Rectal smooth muscle tissue (tissue), 1 donor: ENCODE results near the gene ARL13B.
A peak's percentile ranks its signal among the peaks of the same experiment; 100 is the strongest.
"Not testable (repeated sequence)": the region's sequence is repeated elsewhere in the genome, so short reads cannot be mapped to it uniquely, and the experiment has no call there.

Experiments used
- H3K27ac ChIP-seq: one replicate; pipeline ENCODE4 v1.7.0; 2013; ENCODE audit warnings: low read depth, low read length, inconsistent platforms
- H3K27me3 ChIP-seq: one replicate; pipeline ENCODE4 v1.7.0; 2013; ENCODE audit warnings: low read length; ENCODE audit not compliant: control insufficient read depth, insufficient read depth
- H3K36me3 ChIP-seq: one replicate; pipeline ENCODE4 v1.7.0; 2013; ENCODE audit warnings: low read length; ENCODE audit not compliant: control insufficient read depth, insufficient read depth
- H3K4me1 ChIP-seq: one replicate; pipeline ENCODE4 v1.7.0; 2013; ENCODE audit warnings: low read length; ENCODE audit not compliant: control insufficient read depth, insufficient read depth
- H3K4me3 ChIP-seq: one replicate; pipeline ENCODE4 v1.7.0; 2013; ENCODE audit warnings: low read length
- H3K9ac ChIP-seq: one replicate; pipeline ENCODE4 v1.7.0; 2013; ENCODE audit warnings: low read length

ARL13B gene

DNA sequence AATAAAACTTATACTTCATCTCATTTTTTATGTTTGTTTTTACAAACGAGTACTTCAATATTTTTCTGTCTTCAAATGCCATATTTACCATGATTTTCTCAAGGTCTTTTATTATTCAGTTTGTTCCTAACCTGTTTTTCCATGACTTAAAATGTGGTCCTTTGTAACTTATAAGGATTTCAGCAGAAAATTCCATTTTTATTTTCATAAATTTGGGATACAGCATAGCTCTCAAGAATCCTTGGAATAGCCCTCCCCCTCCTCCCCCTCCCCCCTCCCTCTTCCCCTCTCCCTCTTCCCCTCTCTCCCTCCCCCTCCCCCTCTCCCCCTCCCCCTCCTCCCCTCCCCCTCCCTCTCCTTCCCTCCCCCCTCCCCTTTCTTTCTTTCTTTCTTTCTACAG is 63.3 kb downstream of the ARL13B start:
- Histone ChIP-seq H3K4me3 (no peak overlapping the region), H3K36me3 (no peaks in the 10 kb centered on the region), H3K4me1 (no peaks in the 10 kb centered on the region), H3K27me3 (no peaks in the 10 kb centered on the region), H3K27ac (no peak overlapping the region), H3K9ac (no peak overlapping the region)

DNA sequence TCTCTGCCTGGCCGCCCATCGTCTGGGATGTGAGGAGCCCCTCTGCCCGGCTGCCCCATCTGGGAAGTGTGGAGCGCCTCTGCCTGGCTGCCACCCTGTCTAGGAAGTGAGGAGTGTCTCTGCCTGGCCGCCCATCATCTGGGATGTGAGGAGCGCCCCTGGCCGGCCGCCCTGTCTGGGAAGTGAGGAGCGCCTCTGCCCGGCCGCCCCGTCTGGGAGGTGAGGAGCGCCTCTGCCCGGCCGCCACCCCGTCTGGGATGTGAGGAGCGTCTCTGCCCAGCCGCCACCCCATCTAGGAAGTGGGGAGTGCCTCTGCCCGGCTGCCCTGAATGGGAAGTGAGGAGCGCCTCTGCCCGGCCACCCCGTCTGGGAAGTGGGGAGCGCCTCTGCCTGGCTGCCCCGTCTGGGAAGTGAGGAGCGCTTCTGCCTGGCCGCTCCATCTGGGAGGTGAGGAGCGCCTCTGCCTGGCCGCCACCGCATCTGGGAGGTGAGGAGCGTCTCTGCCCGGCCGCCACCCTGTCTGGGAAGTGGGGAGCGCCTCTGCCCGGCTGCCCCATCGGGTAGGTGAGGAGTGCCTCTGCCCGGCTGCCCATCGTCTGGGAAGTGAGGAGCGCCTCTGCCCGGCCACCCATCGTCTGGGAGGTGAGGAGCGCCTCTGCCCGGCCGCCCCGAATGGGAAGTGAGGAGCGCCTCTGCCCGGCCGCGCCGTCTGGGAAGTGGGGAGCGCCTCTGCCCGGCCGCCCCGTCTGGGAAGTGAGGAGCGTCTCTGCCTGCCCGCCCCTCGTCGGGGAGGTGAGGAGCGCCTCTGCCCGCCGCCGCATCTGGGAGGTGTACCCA is 64.4 kb downstream of the ARL13B start:
- H3K4me3 ChIP-seq, H3K9ac ChIP-seq, H3K4me1 ChIP-seq, H3K27ac ChIP-seq, H3K36me3 ChIP-seq, H3K27me3 ChIP-seq: not testable (repeated sequence)

DNA sequence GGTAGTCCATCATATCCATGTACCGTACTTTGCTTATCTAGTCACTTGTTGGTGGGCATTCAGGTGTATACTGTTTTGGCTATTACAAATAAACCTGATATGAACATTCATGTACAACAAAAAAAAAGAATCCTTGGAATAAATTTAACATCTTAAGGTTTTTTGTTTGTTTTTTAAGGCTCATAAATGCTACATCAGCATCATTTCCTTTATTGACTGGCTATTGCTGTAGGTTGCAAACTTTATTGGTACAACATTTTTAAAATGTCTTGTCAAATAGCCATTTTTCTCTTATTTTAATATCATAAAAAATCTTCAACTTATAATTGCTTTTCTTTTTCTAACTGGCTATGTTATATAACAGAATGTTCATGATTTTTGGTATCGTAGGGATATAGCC is 66.6 kb downstream of the ARL13B start:
- Histone ChIP-seq H3K9ac (no peak overlapping the region), H3K36me3 (no peaks in the 10 kb centered on the region), H3K4me1 (no peaks in the 10 kb centered on the region), H3K4me3 (no peak overlapping the region), H3K27ac (no peak overlapping the region), H3K27me3 (no peaks in the 10 kb centered on the region)

DNA sequence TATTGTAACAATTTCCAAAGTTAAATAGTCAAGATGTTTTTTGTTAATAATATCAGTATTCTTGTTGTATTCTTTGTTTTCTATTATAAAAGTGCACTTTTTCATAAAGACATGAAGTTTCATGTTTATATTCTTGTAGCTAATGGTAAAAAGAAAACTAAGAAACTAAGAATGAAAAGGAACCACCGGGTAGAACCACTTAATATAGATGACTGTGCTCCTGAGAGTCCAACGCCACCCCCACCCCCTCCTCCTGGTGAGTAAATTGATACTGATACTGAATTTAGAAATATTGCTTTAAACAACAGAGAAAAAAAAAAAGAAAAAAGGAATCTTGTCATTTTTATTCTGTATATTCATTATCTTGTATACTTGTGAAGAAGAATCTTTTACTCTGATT is 69.3 kb downstream of the ARL13B start:
- no peak overlapping the region for H3K9ac ChIP-seq
- H3K36me3 ChIP-seq = no peaks in the 10 kb centered on the region
- H3K27me3 ChIP-seq = no peaks in the 10 kb centered on the region
- no peaks in the 10 kb centered on the region for H3K4me1 ChIP-seq
- H3K4me3 ChIP-seq = no peak overlapping the region
- no peak overlapping the region for H3K27ac ChIP-seq

DNA sequence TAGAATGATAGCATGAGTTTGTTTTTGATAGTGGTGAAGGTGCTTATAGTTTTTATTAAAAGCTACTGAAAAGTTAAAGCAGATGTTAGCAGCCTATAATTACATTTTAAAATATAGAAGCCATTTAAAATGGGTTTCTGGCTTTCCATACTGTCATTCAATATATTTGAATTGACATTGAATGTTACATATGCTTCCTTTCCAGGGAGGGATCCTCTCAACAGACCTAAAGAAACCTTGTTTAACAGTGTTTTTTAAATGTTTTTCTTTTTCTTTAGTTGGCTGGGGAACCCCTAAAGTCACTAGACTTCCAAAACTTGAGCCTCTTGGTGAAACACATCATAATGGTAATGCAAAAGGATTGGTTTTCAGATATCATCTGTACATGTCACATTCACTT is 70.6 kb downstream of the ARL13B start:
- Histone ChIP-seq H3K27ac (no peak overlapping the region), H3K9ac (no peak overlapping the region), H3K36me3 (no peaks in the 10 kb centered on the region), H3K4me1 (no peaks in the 10 kb centered on the region), H3K27me3 (no peaks in the 10 kb centered on the region), H3K4me3 (no peak overlapping the region)

DNA sequence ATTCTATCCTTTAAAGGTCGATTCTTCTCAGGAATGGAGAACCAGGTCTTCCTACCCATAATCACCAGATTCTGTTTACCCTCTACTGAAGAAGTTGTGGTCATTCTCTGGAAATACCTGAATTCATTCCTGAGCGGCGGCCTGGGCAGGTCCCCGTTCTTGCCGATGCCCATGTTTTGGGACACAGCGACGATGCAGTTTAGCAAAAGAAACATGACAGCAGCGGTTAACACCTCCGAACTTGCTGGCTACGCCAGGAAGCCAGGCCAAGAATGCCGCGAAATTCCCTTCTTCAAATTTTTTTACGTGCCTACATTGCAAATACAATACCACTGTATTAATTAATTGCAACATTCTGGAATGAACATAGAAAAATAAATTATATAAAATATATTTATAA is 81.3 kb downstream of the ARL13B start:
- Histone ChIP-seq H3K4me1 (peaks cover 3% of the 10 kb centered on the region), H3K4me3 (no peak overlapping the region), H3K36me3 (no peaks in the 10 kb centered on the region), H3K27me3 (no peaks in the 10 kb centered on the region), H3K27ac (no peak overlapping the region), H3K9ac (no peak overlapping the region)

DNA sequence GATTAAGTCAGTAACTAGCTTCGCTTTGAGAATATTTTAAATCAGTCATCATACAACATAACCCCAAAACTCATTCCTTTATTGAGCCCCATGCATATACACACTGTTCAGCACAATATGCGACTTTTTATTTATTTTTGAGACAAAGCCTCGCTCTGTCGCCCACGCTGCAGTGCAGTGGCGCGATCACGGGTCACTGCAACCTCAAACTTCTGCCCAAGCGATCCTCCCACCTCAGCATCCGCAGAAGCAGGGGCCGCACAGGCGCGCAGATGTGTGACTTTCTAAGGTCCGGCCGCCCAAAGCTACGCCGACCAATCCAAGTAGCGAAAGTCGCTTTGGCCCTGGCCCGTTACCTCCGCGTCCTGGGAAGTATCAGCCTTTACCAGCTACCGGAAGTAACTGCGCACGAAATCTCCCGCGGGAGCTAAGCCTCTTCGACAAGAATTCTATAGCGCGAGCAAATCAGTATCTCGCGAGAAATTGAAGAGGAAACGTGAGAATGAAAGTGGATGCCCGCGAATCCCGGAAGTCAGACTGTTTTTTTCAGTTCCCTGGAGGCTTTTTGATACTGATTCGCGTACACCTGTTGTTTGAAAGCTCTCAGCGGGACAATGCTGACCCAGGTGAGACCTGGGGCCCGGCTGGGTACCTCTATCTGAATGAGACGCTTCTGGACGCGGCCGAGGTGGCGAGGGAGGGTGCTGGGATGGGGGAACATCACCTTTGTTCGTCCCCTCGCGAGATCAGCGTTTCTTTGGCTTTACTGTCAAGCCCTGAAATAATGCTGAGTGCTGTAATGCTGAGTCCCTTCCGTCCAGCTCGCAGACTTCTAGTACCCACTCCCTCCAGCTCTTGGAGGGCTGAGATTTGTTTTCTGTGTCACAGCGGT is 82.8 kb downstream of the ARL13B start, which contains the start of the genes DHFR2 and NSUN3:
DHFR2 (minus strand) TSS at position 404 of the 892 bp plus-strand sequence. CDS start 1,405 bp downstream, outside the sequence.
NSUN3 (plus strand) TSS at position 549 of the 892 bp plus-strand sequence; CDS start at position 615, 66 bp downstream.
- Histone ChIP-seq H3K27me3 (no peaks in the 10 kb centered on the region), H3K4me1 (peaks cover 3% of the 10 kb centered on the region), H3K36me3 (no peaks in the 10 kb centered on the region), H3K9ac (peak within 1 kb of the TSS; percentile 76), H3K4me3 (peak within 1 kb of the TSS; percentile 93), H3K27ac (peak within 1 kb of the TSS; percentile 97)

DNA sequence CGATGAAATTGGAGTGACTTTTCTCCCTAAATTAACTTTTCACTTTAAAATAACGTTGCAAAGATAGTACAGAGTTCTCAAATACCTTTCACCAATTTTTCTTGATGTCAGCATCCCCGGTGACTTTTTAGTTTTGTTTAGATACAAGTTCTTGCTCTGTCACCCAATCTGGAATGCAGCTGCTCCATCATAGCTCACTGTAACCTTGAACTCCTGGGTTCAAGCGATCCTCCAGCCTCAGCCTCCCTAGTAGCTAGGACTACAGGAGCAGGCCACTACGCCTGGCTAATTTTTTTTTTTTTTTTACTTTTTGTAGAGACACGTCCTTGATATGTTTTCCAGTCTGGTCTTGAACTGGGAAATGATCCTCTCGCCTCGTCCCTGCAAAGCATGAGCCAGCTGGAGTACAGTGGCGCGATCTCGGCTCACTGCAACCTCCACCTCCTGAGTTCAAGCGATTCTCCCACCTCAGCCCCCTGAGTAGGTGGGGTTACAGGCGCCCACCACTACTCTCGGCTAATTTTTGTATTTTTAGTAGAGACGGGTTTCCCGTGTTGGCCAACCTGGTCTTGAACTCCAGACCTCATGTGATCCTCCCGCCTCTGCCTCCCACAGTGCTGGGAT is 83.7 kb downstream of the ARL13B start:
- Histone ChIP-seq H3K9ac (peak overlapping the region; percentile 76), H3K27ac (peak overlapping the region; percentile 97), H3K36me3 (no peaks in the 10 kb centered on the region), H3K27me3 (no peaks in the 10 kb centered on the region), H3K4me3 (peak overlapping the region; percentile 93), H3K4me1 (peaks cover 3% of the 10 kb centered on the region)

DNA sequence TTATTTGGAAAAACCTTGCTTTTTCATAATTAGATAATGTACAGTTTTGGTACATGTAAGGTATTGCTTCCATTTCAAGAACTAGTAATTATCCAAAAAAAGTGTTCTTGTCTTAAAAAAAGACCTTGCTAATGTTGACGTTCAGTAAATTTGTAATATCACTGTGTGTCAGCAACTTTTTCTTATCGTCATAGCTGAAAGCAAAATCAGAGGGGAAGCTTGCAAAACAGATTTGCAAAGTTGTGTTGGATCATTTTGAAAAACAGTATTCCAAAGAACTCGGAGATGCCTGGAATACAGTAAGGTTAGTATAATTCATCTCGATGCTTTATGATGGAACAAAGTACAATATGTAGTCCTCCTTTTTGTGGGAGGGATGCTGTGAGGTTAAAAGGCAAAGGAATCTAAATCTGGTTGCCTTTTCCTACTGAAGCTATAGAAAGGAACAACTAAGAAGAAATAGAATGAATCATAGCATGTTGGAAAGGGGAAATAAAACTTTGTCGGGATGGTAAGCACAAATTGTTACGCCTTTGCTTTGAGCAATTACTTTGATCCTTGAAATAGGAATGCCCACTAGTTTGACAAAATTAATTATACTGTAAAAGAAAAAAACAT is 84.4 kb downstream of the ARL13B start:
- no peak overlapping the region for H3K27ac ChIP-seq
- no peak overlapping the region for H3K9ac ChIP-seq
- no peaks in the 10 kb centered on the region for H3K36me3 ChIP-seq
- no peak overlapping the region for H3K4me3 ChIP-seq
- no peaks in the 10 kb centered on the region for H3K27me3 ChIP-seq
- peaks cover 3% of the 10 kb centered on the region for H3K4me1 ChIP-seq

DNA sequence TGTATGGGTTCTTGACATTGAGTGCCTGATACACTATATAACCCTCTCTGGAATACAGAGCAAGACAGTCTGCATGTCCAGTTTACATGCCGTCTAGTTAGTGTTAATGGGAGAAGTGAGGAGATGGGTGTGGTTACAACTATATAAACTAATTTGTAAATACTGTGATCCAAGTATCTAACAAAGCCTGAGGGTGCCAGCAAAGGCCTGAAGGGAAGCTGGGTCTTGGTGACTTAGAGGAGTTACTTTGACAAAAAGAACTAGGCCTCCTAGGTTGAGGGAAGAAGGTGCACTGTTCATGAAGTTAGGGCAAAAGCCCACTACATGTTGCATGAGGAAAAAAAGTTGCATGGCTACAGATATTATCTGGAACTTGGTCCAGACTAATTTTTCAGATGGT is 85.2 kb downstream of the ARL13B start:
- peaks cover 3% of the 10 kb centered on the region for H3K4me1 ChIP-seq
- no peak overlapping the region for H3K4me3 ChIP-seq
- H3K9ac ChIP-seq = no peak overlapping the region
- H3K27me3 ChIP-seq = no peaks in the 10 kb centered on the region
- no peaks in the 10 kb centered on the region for H3K36me3 ChIP-seq
- H3K27ac ChIP-seq = no peak overlapping the region

DNA sequence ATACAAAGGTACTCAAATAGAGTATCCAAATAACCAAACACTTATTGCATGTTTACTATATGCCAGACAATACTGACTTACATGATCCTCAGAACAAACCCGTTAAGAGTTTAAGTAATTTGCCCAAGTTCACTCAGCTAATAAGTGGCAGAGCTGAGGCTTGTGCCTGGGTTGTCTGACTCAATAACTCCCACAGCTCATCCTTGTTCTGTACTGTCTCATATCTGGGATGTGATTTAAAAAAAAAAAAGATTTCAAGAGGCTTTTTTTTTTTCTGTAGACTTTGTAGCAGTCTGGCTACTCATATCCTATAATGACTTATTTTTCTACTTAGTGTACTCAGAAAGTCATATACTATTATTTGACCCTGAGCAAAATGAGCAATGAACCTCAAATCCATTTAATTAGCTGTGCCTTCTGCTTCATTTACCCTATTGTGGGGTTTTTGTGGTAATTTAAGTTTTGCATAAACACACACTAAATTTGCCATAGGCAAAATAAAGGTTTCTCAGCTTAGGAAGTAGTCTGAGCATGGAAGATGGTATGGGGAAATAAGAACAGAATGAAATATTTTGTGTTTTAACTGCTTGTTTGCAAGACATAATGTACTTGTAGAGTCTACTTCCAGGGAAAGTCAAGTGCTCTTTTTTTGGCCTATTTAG is 86.0 kb downstream of the ARL13B start:
- Histone ChIP-seq H3K36me3 (no peaks in the 10 kb centered on the region), H3K4me3 (no peak overlapping the region), H3K4me1 (peaks cover 3% of the 10 kb centered on the region), H3K9ac (no peak overlapping the region), H3K27me3 (no peaks in the 10 kb centered on the region), H3K27ac (no peak overlapping the region)
